Measurements from ENCODE around the gene LINGO1.

Gene LINGO1

DNA sequence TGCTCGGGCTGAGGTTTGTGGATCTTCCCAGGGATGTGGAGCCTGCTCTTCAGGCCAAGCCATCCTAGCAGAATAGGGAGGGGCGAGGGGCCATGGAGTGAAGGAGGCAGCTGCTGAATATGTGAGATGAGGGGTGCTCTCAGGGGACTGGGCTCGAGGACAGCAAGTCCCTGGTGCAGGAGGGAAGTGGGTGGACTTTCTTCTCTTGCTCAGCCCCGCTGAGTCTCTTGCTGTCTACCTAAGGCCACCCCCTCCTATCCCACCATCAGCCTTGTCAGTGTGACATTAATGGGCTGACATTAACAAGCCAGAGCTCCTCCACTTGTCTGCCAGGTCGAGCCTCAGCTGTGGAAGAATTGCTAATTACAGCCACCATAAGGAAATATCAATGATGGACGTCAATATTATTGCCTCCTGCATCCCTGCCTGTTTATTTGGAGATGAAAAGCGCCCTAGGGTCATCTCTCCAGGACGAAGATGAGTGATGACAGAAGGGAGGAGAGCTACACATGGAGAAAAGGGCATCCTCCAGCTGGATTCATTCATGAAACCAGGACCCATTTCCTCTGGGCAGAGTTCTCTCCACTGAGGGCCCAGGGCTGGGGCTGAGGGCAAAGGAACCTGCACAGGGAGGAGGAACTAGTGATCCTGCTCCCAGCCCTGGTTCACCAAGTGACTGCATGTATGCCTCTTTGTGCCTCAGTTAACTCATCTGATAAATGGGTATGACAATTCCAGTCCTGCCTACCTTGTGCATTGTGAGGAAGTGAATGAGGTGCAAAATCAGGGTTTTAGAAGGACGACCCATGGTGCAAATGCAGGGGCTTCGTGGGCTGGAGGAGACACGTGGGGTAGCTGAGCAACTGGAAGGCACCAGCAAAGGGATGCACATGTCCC, 34.9 kb upstream of the LINGO1 start:
- Histone ChIP-seq H3K27ac (ENCODE audit: low read length) (no peak overlapping the region), H3K4me1 (ENCODE audit: control insufficient read depth in 1 of 2, insufficient read depth in 2 of 2, low read length in 2 of 2) (no peaks in the 10 kb centered on the region), H3K4me3 (ENCODE audit: low read depth in 1 of 2, low read length in 2 of 2) (no peak overlapping the region), H3K9me3 (ENCODE audit: control insufficient read depth in 1 of 2, low read length in 2 of 2) (no peaks in the 10 kb centered on the region), H3K36me3 (ENCODE audit: control insufficient read depth in 1 of 2, insufficient read depth in 2 of 2, low read length in 2 of 2) (no peaks in the 10 kb centered on the region), H3K27me3 (ENCODE audit: low read depth, low read length) (no peaks in the 10 kb centered on the region)

DNA sequence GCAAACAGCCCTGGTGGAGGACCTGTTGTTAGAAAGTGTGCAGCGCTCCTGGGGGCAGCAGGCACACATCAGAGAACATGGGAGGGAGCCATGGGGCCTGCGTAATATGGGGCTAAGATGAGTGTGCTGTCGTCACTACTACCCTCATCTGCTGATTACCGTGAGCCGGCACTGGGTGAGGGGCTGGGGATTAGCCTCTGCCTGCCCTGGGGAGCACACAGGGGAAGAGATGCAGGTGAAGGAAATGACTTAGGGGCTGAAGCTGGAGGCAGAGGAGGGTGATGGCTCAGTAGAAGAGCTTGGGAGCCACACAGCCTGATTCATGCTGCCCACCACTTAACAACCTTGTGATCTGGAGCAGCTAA, 33.6 kb upstream of the LINGO1 start:
- H3K9me3 ChIP-seq (ENCODE audit: control insufficient read depth in 1 of 2, low read length in 2 of 2) = no peaks in the 10 kb centered on the region
- H3K36me3 ChIP-seq (ENCODE audit: control insufficient read depth in 1 of 2, insufficient read depth in 2 of 2, low read length in 2 of 2) = no peaks in the 10 kb centered on the region
- H3K4me1 ChIP-seq (ENCODE audit: control insufficient read depth in 1 of 2, insufficient read depth in 2 of 2, low read length in 2 of 2) = no peaks in the 10 kb centered on the region
- no peak overlapping the region for H3K4me3 ChIP-seq (ENCODE audit: low read depth in 1 of 2, low read length in 2 of 2)
- H3K27ac ChIP-seq (ENCODE audit: low read length) = no peak overlapping the region
- H3K27me3 ChIP-seq (ENCODE audit: low read depth, low read length) = no peaks in the 10 kb centered on the region

DNA sequence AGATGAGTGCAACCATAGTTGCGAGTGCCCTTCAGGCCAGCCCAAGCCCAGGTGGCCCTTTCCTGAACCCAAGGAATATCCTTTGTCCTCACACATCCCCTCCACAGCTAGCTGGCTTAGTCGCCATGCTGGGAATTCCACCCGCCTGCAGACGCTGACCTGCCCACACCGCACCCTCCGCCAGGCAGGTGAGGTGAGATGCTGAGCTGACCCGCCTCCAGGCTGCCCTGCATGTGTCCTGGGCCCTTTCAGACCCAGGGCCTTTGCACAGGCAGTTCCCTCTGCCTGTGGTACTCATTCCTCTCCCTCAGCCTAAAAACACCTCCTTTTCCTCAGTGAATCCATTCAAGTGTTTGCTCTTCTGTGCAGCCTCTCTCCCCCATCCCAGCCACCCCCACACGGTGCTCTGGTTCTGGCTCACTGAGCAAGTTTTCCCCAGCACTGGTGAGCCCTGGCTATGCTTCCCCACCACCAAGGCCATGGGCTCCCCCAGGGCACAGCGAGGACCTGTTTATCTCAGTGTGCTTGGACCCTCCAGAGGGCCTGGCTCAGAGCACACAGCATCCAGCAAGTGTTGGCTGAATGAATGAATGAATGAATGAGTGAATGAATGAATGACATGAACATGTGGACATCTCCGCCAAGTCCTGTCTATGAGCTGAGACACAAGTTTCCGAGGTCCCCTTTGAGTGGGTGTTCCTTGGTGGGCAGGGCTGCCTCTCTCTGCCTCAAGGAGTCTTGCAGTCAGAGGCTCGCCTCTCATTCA, 33.0 kb upstream of the LINGO1 start:
- H3K27ac ChIP-seq (ENCODE audit: low read length) = no peak overlapping the region
- no peaks in the 10 kb centered on the region for H3K36me3 ChIP-seq (ENCODE audit: control insufficient read depth in 1 of 2, insufficient read depth in 2 of 2, low read length in 2 of 2)
- H3K4me3 ChIP-seq (ENCODE audit: low read depth in 1 of 2, low read length in 2 of 2) = no peak overlapping the region
- no peaks in the 10 kb centered on the region for H3K27me3 ChIP-seq (ENCODE audit: low read depth, low read length)
- H3K4me1 ChIP-seq (ENCODE audit: control insufficient read depth in 1 of 2, insufficient read depth in 2 of 2, low read length in 2 of 2) = no peaks in the 10 kb centered on the region
- no peaks in the 10 kb centered on the region for H3K9me3 ChIP-seq (ENCODE audit: control insufficient read depth in 1 of 2, low read length in 2 of 2)

DNA sequence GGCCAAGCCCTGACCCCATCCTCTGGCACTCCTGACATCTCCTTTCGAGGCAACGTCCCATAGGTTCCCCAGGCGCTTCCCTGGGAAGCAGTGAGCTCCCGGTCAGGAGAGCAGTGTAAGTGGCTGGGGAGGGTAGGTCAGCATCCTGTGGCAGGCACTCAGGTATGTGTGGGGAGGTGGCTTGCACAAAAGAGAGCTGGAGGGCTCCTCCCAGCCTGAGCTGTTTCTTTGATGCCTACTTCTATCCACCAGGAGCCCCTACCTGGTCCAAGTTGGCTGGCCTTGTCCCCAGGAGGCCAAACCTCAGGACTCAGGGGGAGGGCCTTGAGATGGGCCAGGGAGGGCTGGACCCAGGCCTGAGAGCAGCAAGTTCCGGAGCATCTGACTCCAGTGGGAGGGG, 31.7 kb upstream of the LINGO1 start:
- Histone ChIP-seq H3K27ac (ENCODE audit: low read length) (no peak overlapping the region), H3K4me3 (ENCODE audit: low read depth in 1 of 2, low read length in 2 of 2) (no peak overlapping the region), H3K9me3 (ENCODE audit: control insufficient read depth in 1 of 2, low read length in 2 of 2) (no peaks in the 10 kb centered on the region), H3K36me3 (ENCODE audit: control insufficient read depth in 1 of 2, insufficient read depth in 2 of 2, low read length in 2 of 2) (no peaks in the 10 kb centered on the region), H3K4me1 (ENCODE audit: control insufficient read depth in 1 of 2, insufficient read depth in 2 of 2, low read length in 2 of 2) (no peaks in the 10 kb centered on the region), H3K27me3 (ENCODE audit: low read depth, low read length) (no peaks in the 10 kb centered on the region)

DNA sequence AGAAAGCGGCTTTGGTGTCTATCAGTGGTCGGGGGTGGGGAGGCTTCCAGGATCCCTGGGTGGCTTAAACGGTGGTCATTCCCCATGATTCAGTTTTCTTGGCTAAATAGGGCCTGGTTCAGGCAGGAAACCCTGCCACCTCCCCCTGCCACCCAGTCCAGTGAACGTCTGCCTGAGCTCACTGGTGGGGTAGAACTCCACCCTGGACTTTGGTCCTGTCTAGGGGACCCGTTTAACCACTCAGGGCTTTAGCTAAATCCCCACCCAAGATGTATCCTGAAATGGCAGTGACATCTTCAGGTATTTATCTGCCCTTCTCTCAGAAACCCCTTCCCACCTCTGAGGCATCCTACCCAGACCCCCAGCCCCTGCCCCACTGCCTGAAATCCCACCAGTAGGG, 30.5 kb upstream of the LINGO1 start:
- H3K27me3 ChIP-seq (ENCODE audit: low read depth, low read length) = no peaks in the 10 kb centered on the region
- H3K27ac ChIP-seq (ENCODE audit: low read length) = no peak overlapping the region
- no peak overlapping the region for H3K4me3 ChIP-seq (ENCODE audit: low read depth in 1 of 2, low read length in 2 of 2)
- H3K9me3 ChIP-seq (ENCODE audit: control insufficient read depth in 1 of 2, low read length in 2 of 2) = no peaks in the 10 kb centered on the region
- H3K36me3 ChIP-seq (ENCODE audit: control insufficient read depth in 1 of 2, insufficient read depth in 2 of 2, low read length in 2 of 2) = no peaks in the 10 kb centered on the region
- no peaks in the 10 kb centered on the region for H3K4me1 ChIP-seq (ENCODE audit: control insufficient read depth in 1 of 2, insufficient read depth in 2 of 2, low read length in 2 of 2)

DNA sequence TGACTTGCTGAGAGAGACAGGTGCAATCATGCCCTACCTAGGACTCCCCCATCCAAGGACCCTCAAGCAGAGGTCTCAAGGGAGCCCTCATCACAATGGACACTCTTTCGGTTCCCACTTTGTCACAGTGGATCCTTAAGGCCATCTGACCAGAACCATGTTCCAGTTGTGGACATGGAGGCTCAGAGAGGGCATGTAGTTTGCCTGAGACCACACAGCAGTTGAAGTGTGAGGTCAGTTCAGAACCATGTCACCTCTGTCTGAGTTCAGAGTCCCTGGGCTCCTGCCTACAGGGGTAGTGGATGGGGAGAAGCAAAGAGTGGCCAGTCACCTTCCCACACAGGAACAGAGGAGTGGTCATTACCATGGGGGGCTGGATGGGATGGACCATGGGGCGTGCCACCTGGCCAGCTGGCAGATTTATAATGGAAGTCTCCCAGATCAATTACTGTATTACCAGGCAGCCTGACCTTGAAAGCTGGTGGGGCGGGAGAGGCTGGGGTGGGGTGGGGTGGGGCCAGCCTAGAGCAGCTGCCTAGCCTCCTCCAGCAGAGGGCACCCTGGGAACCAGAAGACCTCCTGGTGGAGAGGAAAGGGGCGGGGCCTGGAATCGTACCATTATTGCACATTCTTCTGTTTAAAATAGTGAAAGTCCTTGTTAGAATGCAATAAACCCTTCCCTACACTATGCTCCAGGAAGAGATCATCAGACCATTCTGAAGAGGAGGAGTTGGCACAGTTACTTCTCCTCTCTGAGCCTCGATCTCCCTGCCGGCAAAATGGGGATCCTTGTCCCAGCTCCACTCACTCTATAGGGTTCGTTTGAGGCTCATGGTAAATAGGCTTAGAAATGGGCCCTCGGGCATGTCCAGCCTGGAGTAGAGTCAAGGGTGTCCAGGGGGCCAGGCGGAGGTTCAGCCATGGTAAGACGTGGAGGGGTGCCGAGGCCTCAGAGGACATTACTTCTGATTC, 26.9 kb upstream of the LINGO1 start:
- peaks cover 3% of the 10 kb centered on the region for H3K27me3 ChIP-seq (ENCODE audit: low read depth, low read length)

DNA sequence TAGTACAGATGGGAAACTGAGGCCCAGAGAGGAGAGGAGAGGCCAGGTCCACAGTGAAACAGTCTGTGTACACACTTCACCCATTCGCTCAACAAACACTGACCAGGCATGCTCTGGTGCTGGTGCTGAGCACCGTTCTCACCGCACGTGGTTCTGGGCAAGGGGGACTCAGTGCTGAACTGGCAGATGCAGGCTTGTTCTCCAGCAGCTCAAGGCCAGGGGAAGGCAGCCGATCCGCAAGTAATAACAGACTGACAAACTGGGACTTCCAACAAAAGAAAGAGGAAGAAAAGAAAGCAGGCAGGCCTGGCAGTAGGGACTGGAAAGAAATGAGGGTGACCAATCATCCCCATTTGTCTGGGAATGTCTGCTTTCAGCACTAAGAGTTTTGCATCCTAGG, 25.6 kb upstream of the LINGO1 start:
- H3K9me3 ChIP-seq (ENCODE audit: control insufficient read depth in 1 of 2, low read length in 2 of 2) = peaks cover 0 to 12% of the 10 kb centered on the region in 2 donors
- no peak overlapping the region for H3K4me3 ChIP-seq (ENCODE audit: low read depth in 1 of 2, low read length in 2 of 2)
- no peaks in the 10 kb centered on the region for H3K36me3 ChIP-seq (ENCODE audit: control insufficient read depth in 1 of 2, insufficient read depth in 2 of 2, low read length in 2 of 2)
- no peaks in the 10 kb centered on the region for H3K4me1 ChIP-seq (ENCODE audit: control insufficient read depth in 1 of 2, insufficient read depth in 2 of 2, low read length in 2 of 2)
- no peak overlapping the region for H3K27ac ChIP-seq (ENCODE audit: low read length)
- peaks cover 3% of the 10 kb centered on the region for H3K27me3 ChIP-seq (ENCODE audit: low read depth, low read length)

More for the DNA sequence above, 26.9 kb upstream of the LINGO1 start:
- Histone ChIP-seq H3K27ac (ENCODE audit: low read length) (no peak overlapping the region), H3K4me3 (ENCODE audit: low read depth in 1 of 2, low read length in 2 of 2) (no peak overlapping the region), H3K36me3 (ENCODE audit: control insufficient read depth in 1 of 2, insufficient read depth in 2 of 2, low read length in 2 of 2) (no peaks in the 10 kb centered on the region), H3K4me1 (ENCODE audit: control insufficient read depth in 1 of 2, insufficient read depth in 2 of 2, low read length in 2 of 2) (no peaks in the 10 kb centered on the region), H3K9me3 (ENCODE audit: control insufficient read depth in 1 of 2, low read length in 2 of 2) (peaks cover 0 to under 1% of the 10 kb centered on the region in 2 donors)

DNA sequence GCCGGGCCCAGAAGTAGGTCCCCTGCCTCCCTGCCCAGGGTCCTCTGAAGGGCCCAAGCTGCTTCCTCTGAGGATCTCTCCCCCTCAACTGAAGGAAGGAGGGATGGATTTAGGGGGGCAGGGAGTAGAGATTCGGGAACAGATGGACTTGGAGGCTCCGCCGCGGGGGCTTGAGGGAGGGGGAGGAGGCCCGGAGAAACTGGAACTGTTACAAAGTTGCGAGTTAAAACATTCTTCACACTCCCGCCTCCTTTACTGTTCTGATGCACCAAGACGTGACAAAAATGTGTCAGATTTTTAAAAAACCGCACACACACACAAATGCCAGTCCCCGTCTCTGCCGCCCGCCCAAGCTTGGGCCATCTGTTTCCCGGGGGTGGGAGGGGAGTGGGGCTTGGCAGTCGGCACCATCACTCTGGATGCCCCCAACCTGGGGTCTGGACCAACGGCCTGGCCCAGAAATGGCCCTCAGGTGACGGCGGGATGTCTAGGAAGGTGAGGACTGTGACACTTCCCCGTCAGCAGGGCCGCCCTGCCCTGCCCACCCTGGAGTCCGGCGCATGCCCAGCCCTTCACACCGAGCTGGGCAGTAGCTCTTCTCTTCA, 25.0 kb upstream of the LINGO1 start:
- no peak overlapping the region for H3K27ac ChIP-seq (ENCODE audit: low read length)
- no peak overlapping the region for H3K4me3 ChIP-seq (ENCODE audit: low read depth in 1 of 2, low read length in 2 of 2)
- H3K27me3 ChIP-seq (ENCODE audit: low read depth, low read length) = peaks cover 3% of the 10 kb centered on the region
- peaks cover 0 to 12% of the 10 kb centered on the region in 2 donors for H3K9me3 ChIP-seq (ENCODE audit: control insufficient read depth in 1 of 2, low read length in 2 of 2)
- no peaks in the 10 kb centered on the region for H3K36me3 ChIP-seq (ENCODE audit: control insufficient read depth in 1 of 2, insufficient read depth in 2 of 2, low read length in 2 of 2)
- H3K4me1 ChIP-seq (ENCODE audit: control insufficient read depth in 1 of 2, insufficient read depth in 2 of 2, low read length in 2 of 2) = no peaks in the 10 kb centered on the region

DNA sequence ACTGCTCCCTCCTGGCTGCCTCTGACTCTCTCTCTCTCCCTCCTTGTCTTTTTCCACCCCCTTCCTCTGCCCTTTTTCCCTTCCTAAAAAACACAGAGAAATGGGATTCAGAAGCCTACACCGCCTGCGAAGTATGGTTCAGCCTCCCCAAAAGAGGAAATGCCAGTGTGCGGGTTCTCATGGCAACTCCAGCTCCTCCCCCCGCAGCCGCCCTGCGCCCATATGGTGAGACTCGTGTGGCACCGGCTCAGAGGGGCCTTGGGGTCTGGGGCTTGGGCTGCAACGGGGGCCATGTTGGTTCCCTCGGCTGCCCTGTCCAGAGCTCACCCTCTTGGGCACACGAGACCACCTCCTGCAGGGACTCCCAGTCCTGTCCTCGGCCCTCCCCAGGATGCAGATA, 23.6 kb upstream of the LINGO1 start:
- H3K27ac ChIP-seq (ENCODE audit: low read length) = no peak overlapping the region
- no peaks in the 10 kb centered on the region for H3K36me3 ChIP-seq (ENCODE audit: control insufficient read depth in 1 of 2, insufficient read depth in 2 of 2, low read length in 2 of 2)
- no peak overlapping the region for H3K4me3 ChIP-seq (ENCODE audit: low read depth in 1 of 2, low read length in 2 of 2)
- H3K9me3 ChIP-seq (ENCODE audit: control insufficient read depth in 1 of 2, low read length in 2 of 2) = peaks cover 0 to 12% of the 10 kb centered on the region in 2 donors
- H3K27me3 ChIP-seq (ENCODE audit: low read depth, low read length) = peaks cover 3% of the 10 kb centered on the region
- H3K4me1 ChIP-seq (ENCODE audit: control insufficient read depth in 1 of 2, insufficient read depth in 2 of 2, low read length in 2 of 2) = no peaks in the 10 kb centered on the region

DNA sequence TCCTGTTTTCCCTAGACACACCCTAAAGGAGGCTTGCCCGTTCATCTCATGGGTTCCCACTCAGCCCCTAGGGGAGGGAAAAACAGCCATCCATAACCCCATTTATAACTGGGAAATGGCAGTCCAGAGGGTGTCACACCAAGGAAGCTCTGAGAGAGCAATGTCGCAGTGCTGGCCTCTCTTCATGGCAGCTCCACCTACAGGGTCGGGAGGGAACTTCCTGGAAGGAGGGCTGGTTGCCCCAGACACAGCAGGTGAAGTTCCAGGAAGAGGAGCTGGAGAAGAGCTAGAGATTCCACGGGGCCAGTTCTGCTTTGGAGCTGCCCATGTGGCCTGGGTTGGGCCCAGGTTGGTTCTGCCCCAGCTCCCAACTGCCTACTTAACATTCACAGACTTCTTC, 22.3 kb upstream of the LINGO1 start:
- H3K9me3 ChIP-seq (ENCODE audit: control insufficient read depth in 1 of 2, low read length in 2 of 2) = peaks cover 0 to 12% of the 10 kb centered on the region in 2 donors
- H3K27ac ChIP-seq (ENCODE audit: low read length) = no peak overlapping the region
- no peak overlapping the region for H3K4me3 ChIP-seq (ENCODE audit: low read depth in 1 of 2, low read length in 2 of 2)
- H3K36me3 ChIP-seq (ENCODE audit: control insufficient read depth in 1 of 2, insufficient read depth in 2 of 2, low read length in 2 of 2) = no peaks in the 10 kb centered on the region
- no peaks in the 10 kb centered on the region for H3K4me1 ChIP-seq (ENCODE audit: control insufficient read depth in 1 of 2, insufficient read depth in 2 of 2, low read length in 2 of 2)
- peaks cover 3% of the 10 kb centered on the region for H3K27me3 ChIP-seq (ENCODE audit: low read depth, low read length)
